Keratinocyte (primary cell): Measurements from ENCODE around the gene SCUBE1.

ENCODE experiments used
- CTCF ChIP-seq, 3 experiments: IDR thresholded peaks in 1 of 3; conservative IDR thresholded peaks in 1 of 3; optimal IDR thresholded peaks in 1 of 3; 2 replicates in 2 of 3; 3 replicates in 1 of 3; pipeline versions ENCODE3 to v1.5.1; 2011; ENCODE audit warnings: low read length in 3 of 3, mild to moderate bottlenecking in 3 of 3, moderate library complexity in 2 of 3, control low read depth in 1 of 3, inconsistent platforms in 1 of 3; ENCODE audit not compliant: insufficient read depth in 2 of 3; ENCODE audit errors: extremely low read depth in 1 of 3
- EZH2 ChIP-seq: IDR thresholded peaks from one replicate; pipeline ENCODE4 v1.6.1; 2012; ENCODE audit warnings: inconsistent platforms, mild to moderate bottlenecking, low read length, moderate library complexity

- TF ChIP-seq CTCF (optimal IDR thresholded peaks at IDR 0.05 in 1 of 3, IDR thresholded peaks at IDR 0.05 in 1 of 3, conservative IDR thresholded peaks at IDR 0.05 in 1 of 3; ENCODE audit: extremely low read depth in 1 of 3, insufficient read depth in 2 of 3, low read length in 3 of 3) (no peak), EZH2 (peak; percentile 78)
These were observed 1.3 kb upstream of the SCUBE1 start for GRCh38 chr22:43344520-43344787.
